HG03139 (cell line): ENCODE results near the gene HINT2.

Source experiments
- ATAC-seq: cut with Tn5 transposase; IDR thresholded peaks from one replicate; pipeline ENCODE4 v1.9.1; 2021; ENCODE audit not compliant: unreplicated experiment

Gene HINT2

GRCh38 chr9:35781066-35781465, 33.8 kb downstream of the HINT2 start:
- ATAC-seq = no peak

- no peak for ATAC-seq
Observed at GRCh38 chr9:35778496-35778895, 36.3 kb downstream of the HINT2 start.

GRCh38 chr9:35776018-35776417, 38.8 kb downstream of the HINT2 start:
- ATAC-seq = no peak

- no peak for ATAC-seq
Observed at GRCh38 chr9:35774907-35775635, 39.8 kb downstream of the HINT2 start.

- ATAC-seq = no peak
Observed at GRCh38 chr9:35771943-35772342, 42.9 kb downstream of the HINT2 start.

GRCh38 chr9:35771534-35771933, 43.3 kb downstream of the HINT2 start:
- no peak for ATAC-seq

- ATAC-seq = no peak
Observed at GRCh38 chr9:35771075-35771433, 43.8 kb downstream of the HINT2 start.

- no peak for ATAC-seq
Observed at GRCh38 chr9:35769763-35770162, 45.1 kb downstream of the HINT2 start.

- no peak for ATAC-seq
Observed at GRCh38 chr9:35767458-35767857, 47.4 kb downstream of the HINT2 start.

GRCh38 chr9:35766997-35767396, 47.8 kb downstream of the HINT2 start:
- ATAC-seq = no peak

GRCh38 chr9:35763803-35764202, 51.0 kb downstream of the HINT2 start:
- no peak for ATAC-seq

GRCh38 chr9:35763181-35763580, 51.7 kb downstream of the HINT2 start:
- no peak for ATAC-seq
